B cell (primary cell): ENCODE measurements around the gene KNSTRN. TPM values are rescaled to one million over a fixed set of nuclear protein-coding genes. Genes with fewer than 3 reads are reported as not detected.

Source experiments
- ATAC-seq: fragments of 200-7000 bp; cut with Tn5 transposase; one replicate; pipeline ENCODE4 v1.10.0; 2021; ENCODE audit warnings: low read depth, mild to moderate bottlenecking, moderate number of reproducible peaks, moderate library complexity
- CTCF ChIA-PET: fragments of 350-600 bp; sonication (Branson Sonifier 250); formaldehyde crosslinking; loops from one replicate; lab custom pipeline; 2021; ENCODE audit warnings: antibody characterized with exemption, inconsistent platforms; lab: Charles Lee
- POLR2A ChIA-PET: fragments of 350-600 bp; sonication (Branson Sonifier 250); formaldehyde crosslinking; loops from one replicate; lab custom pipeline; 2021; ENCODE audit warnings: antibody characterized with exemption; lab: Charles Lee
- DNase-seq: peaks from one replicate; pipeline ENCODE4 v3.0.0; 2013
- H2AFZ ChIP-seq: 2 replicates; pipeline ENCODE4 v1.6.1; 2012; ENCODE audit warnings: mild to moderate bottlenecking, low read depth, low read length; ENCODE audit not compliant: insufficient read depth, poor library complexity, severe bottlenecking
- H3K27ac ChIP-seq, 2 donors: 1 replicate in 1 of 2; 2 replicates in 1 of 2; pipeline ENCODE4 v1.5.1; 2012 to 2013; ENCODE audit warnings: low read length in 2 of 2, mild to moderate bottlenecking in 2 of 2, moderate library complexity in 1 of 2
- H3K27me3 ChIP-seq, 4 experiments: fragments of 200-600 bp in 1 of 4; sonication (generic) in 1 of 4; replicated peaks in 1 of 4; 1 replicate in 2 of 4; 2 replicates in 2 of 4; pipeline versions ENCODE4 v1.6.1 to v1.7.0; 2013 to 2016; ENCODE audit warnings: low read length in 3 of 4, mild to moderate bottlenecking in 2 of 4, mixed read lengths in 1 of 4, moderate library complexity in 1 of 4; ENCODE audit not compliant: insufficient read depth in 4 of 4, control insufficient read depth in 3 of 4; ENCODE audit errors: control extremely low read depth in 1 of 4
- H3K36me3 ChIP-seq, 2 experiments: replicated peaks in 1 of 2; 1 replicate in 1 of 2; 2 replicates in 1 of 2; pipeline versions ENCODE4 v1.6.1 to v1.7.1; 2013; ENCODE audit warnings: low read length in 1 of 2; ENCODE audit not compliant: insufficient read depth in 2 of 2, control insufficient read depth in 1 of 2; ENCODE audit errors: control extremely low read depth in 1 of 2, extremely low read depth in 1 of 2
- H3K4me1 ChIP-seq, 2 donors: fragments of 200-600 bp in 1 of 2; sonication (generic) in 1 of 2; 1 replicate in 1 of 2; 2 replicates in 1 of 2; pipeline versions ENCODE4 v1.5.1 to v1.6.1; 2013 to 2017; ENCODE audit warnings: low read length in 2 of 2; ENCODE audit not compliant: control insufficient read depth in 2 of 2, insufficient read depth in 2 of 2
- H3K4me2 ChIP-seq: replicated peaks from 2 replicates; pipeline ENCODE3; 2012; ENCODE audit warnings: mild to moderate bottlenecking, low read depth, low read length; ENCODE audit not compliant: poor library complexity, severe bottlenecking
- H3K4me3 ChIP-seq, 5 experiments: fragments of 200-600 bp in 1 of 5; sonication (generic) in 1 of 5; 1 replicate in 3 of 5; 2 replicates in 2 of 5; pipeline versions ENCODE4 v1.5.1 to v1.7.0; 2011 to 2016; ENCODE audit warnings: low read length in 4 of 5, mild to moderate bottlenecking in 4 of 5, low read depth in 2 of 5, control low read depth in 1 of 5, moderate library complexity in 1 of 5; ENCODE audit not compliant: insufficient read depth in 1 of 5; ENCODE audit errors: control extremely low read depth in 1 of 5, extremely low read depth in 1 of 5
- H3K79me2 ChIP-seq: fragments of 200-600 bp; sonication (generic); one replicate; pipeline ENCODE4 v1.6.0; 2016; ENCODE audit warnings: low read length; ENCODE audit not compliant: control insufficient read depth, insufficient read depth
- H3K9ac ChIP-seq: fragments of 200-600 bp; sonication (generic); 2 replicates; pipeline ENCODE4 v1.6.1; 2017; ENCODE audit warnings: mild to moderate bottlenecking, low read length, moderate library complexity
- H3K9me3 ChIP-seq, 3 donors: one replicate each; pipeline versions ENCODE4 v1.6.1 to v1.7.1; 2013; ENCODE audit warnings: low read length in 2 of 3; ENCODE audit not compliant: control insufficient read depth in 2 of 3, insufficient read depth in 1 of 3; ENCODE audit errors: control extremely low read depth in 1 of 3
- H4K20me1 ChIP-seq: 2 replicates; pipeline ENCODE4 v1.6.0; 2012; ENCODE audit warnings: mild to moderate bottlenecking, low read length; ENCODE audit not compliant: insufficient read depth, control insufficient read depth, poor library complexity, severe bottlenecking
- H3K27ac Mint-ChIP-seq: one replicate; pipeline ENCODE4 v1.8.0; 2021; ENCODE audit warnings: mixed read lengths
- H3K27me3 Mint-ChIP-seq: one replicate; pipeline ENCODE4 v1.8.0; 2021; ENCODE audit warnings: mixed read lengths
- H3K4me1 Mint-ChIP-seq: one replicate; pipeline ENCODE4 v1.8.0; 2021; ENCODE audit warnings: mixed read lengths
- H3K4me3 Mint-ChIP-seq: one replicate; pipeline ENCODE4 v1.8.0; 2021; ENCODE audit warnings: mixed read lengths
- H3K9me3 Mint-ChIP-seq: one replicate; pipeline ENCODE4 v1.8.0; 2022; ENCODE audit warnings: mixed read lengths; ENCODE audit not compliant: insufficient read depth
- CTCF ChIP-seq: fragments of 200-600 bp; IDR thresholded peaks from one replicate; pipeline ENCODE4 v1.8.0; 2022; ENCODE audit warnings: antibody characterized with exemption, mild to moderate bottlenecking
- EZH2 ChIP-seq: IDR thresholded peaks from 2 replicates; pipeline ENCODE4 v1.6.1; 2012; ENCODE audit warnings: borderline replicate concordance, low read depth, mild to moderate bottlenecking, moderate library complexity, low read length; ENCODE audit not compliant: insufficient read depth, poor library complexity, severe bottlenecking
- WGBS: methylation state at CpG from one replicate; pipeline ENCODE4 v1.1.5; 2013; ENCODE audit warnings: missing lambda C conversion rate; ENCODE audit not compliant: insufficient coverage; 5-methylcytosine and 5-hydroxymethylcytosine counted together
- intact Hi-C: fragments of 100-400 bp; cut with micrococcal nuclease; formaldehyde crosslinking; loops from one replicate; pipeline ENCODE4 v1.10.0; 2022
- polyA plus RNA-seq: library from polyadenylated mRNA; depleted of rRNA; stranded (reverse); fragments of >200 nt; gene quantifications from 2 replicates; pipeline ENCODE4 v1.2.3, GENCODE V29; 2012
- total RNA-seq, 2 donors: library from RNA; stranded (reverse); fragments of 120-200 nt in 1 of 2; gene quantifications; 1 replicate in 1 of 2; 2 replicates in 1 of 2; pipeline versions ENCODE4 v1.2.3 to v1.2.4, GENCODE V29; 2013 to 2022

The KNSTRN gene
- total and polyA plus RNA-seq, 2 donors (not counting 1 experiment from before 2014, with no cell fraction given), result 4.0 to 14.0 TPM

GRCh38 chr15:40340038-40340739, 42.3 kb upstream of the KNSTRN start:
- peaks cover 12% of the 10 kb centered on the region for H3K4me1 Mint-ChIP-seq
- no peak overlapping the region for H2AFZ ChIP-seq
- peaks cover 4 to 13% of the 10 kb centered on the region in 2 donors for H3K4me1 ChIP-seq
- no peaks in the 10 kb centered on the region for H3K79me2 ChIP-seq
- H3K4me2 ChIP-seq, result no peak overlapping the region
- ChIA-PET CTCF (interaction anchor here (0.8 to 15.0 kb wide), 9 partner anchors 12 to 122 kb away, joined by 3 to 382 read pairs (median 134); partner anchors contain the start of genes INAFM2 and PLCB2), POLR2A (no interaction called here)
- no peak overlapping the region for H3K27ac Mint-ChIP-seq
- H3K9ac ChIP-seq, result no peak overlapping the region
- H3K9me3 Mint-ChIP-seq, result no peaks in the 10 kb centered on the region
- no peak overlapping the region for H3K27ac ChIP-seq
- no peak for DNase-seq
- no peak for ATAC-seq
- no peaks in the 10 kb centered on the region for H3K9me3 ChIP-seq
- 85% methylated on average over 14 of the region's 14 CpGs for WGBS
- H3K27me3 Mint-ChIP-seq, result peaks cover 4% of the 10 kb centered on the region
- TF ChIP-seq CTCF, result no peak
- no peak for TF ChIP-seq EZH2
- intact Hi-C loops, result no loop called here
- no peak overlapping the region for H3K4me3 ChIP-seq
- no peak overlapping the region for H3K4me3 Mint-ChIP-seq
- no peaks in the 10 kb centered on the region for H3K36me3 ChIP-seq
- peaks cover 0 to 12% (median 0%) of the 10 kb centered on the region in 4 experiments for H3K27me3 ChIP-seq
- no peaks in the 10 kb centered on the region for H4K20me1 ChIP-seq
